Stimulated activated memory B cell treated with anti-CD40 and anti-IgM and Interleukin-4, amounts not matched to agents 10 μg/mL and 1 μg/mL and 100 μg/mL, for 72 hours (primary cell): ENCODE results near the gene C2CD2.

Source experiments
- ATAC-seq: fragments of 150-1000 bp; cut with Tn5 transposase; 2 replicates; pipeline ENCODE4 v1.10.0; 2021
- H3K27ac Mint-ChIP-seq: one replicate; pipeline ENCODE4 v1.8.0; 2022; ENCODE audit warnings: mild to moderate bottlenecking, mixed read lengths
- H3K27me3 Mint-ChIP-seq: one replicate; pipeline ENCODE4 v1.8.0; 2022; ENCODE audit warnings: mixed read lengths
- H3K36me3 Mint-ChIP-seq: one replicate; pipeline ENCODE4 v1.8.0; 2022; ENCODE audit warnings: mixed read lengths
- H3K4me1 Mint-ChIP-seq: one replicate; pipeline ENCODE4 v1.8.0; 2022; ENCODE audit warnings: mixed read lengths
- H3K4me3 Mint-ChIP-seq: one replicate; pipeline ENCODE4 v1.8.0; 2022; ENCODE audit warnings: mild to moderate bottlenecking, moderate library complexity, mixed read lengths
- H3K9me3 Mint-ChIP-seq: one replicate; pipeline ENCODE4 v1.8.0; 2022; ENCODE audit warnings: mixed read lengths

The C2CD2 gene

DNA sequence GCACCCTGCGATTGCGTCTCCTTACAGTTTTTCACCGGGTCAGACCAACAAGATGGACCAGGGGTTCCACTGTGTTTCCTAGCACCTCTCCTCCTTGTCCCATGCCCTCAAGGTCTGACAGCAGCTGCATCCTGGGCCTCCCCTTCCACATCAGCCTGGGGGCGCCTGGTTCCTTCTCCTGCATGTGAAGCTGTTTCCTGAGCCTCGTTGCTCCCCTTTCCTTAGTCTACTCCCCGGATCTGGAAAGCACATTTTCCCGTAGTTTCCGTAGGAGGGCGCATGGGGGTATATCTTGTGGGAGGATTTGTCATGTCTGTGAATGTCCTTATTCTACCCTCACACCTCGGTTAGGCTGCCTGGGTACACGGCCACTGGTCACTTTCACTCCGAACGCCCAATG lies 80.8 kb downstream of the C2CD2 start:
- H3K27me3 Mint-ChIP-seq, result no peaks in the 10 kb centered on the region
- ATAC-seq, result no peak
- H3K4me1 Mint-ChIP-seq, result peaks cover 73% of the 10 kb centered on the region
- no peak overlapping the region for H3K4me3 Mint-ChIP-seq
- H3K36me3 Mint-ChIP-seq, result peaks cover 34% of the 10 kb centered on the region
- H3K9me3 Mint-ChIP-seq, result no peaks in the 10 kb centered on the region
- no peak overlapping the region for H3K27ac Mint-ChIP-seq

DNA sequence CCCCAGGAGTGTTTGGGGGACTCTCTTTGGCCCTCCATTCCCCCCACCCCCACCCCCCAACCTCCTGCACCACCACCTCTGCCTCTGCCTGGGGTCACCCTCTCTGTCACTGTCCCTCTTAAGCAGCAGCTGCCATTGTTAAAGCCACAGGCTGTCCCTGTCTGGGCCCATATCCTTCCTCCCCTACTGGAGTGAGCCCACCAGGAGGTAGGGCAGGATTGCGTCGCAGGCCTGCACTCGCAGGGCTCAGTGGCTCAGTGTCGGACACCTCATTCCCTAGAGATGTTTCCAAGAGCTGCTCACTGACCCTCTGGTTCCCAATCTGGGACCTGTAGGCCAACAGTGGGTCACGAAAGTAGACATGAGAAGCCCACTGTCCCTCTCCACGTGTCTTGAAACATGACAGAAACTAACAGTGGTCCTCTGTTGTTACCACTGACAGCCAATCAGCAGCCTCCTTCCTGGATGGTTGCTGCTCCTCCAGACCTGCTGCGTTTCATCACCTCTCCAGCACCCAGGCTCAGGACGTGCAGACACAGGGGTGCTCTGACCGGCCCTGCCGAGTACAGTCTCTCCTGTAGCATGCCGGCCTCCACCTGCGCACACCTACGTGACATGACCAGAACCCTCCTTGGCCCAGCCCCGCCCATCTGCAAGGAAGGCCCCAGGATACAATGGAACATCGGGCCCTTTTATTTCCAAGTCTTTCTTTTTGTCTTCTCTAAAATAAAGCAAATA lies 82.4 kb downstream of the C2CD2 start:
- H3K27me3 Mint-ChIP-seq, result no peaks in the 10 kb centered on the region
- H3K36me3 Mint-ChIP-seq, result peaks cover 29% of the 10 kb centered on the region
- no peak overlapping the region for H3K27ac Mint-ChIP-seq
- no peak overlapping the region for H3K4me3 Mint-ChIP-seq
- ATAC-seq, result no peak
- H3K9me3 Mint-ChIP-seq, result no peaks in the 10 kb centered on the region
- peaks cover 68% of the 10 kb centered on the region for H3K4me1 Mint-ChIP-seq

- Mint-ChIP-seq H3K4me1 (peaks cover 69% of the 10 kb centered on the region), H3K27me3 (peaks cover 5% of the 10 kb centered on the region)
These were observed 84.0 kb downstream of the C2CD2 start for GRCh38 chr21:41869771-41870170.

DNA sequence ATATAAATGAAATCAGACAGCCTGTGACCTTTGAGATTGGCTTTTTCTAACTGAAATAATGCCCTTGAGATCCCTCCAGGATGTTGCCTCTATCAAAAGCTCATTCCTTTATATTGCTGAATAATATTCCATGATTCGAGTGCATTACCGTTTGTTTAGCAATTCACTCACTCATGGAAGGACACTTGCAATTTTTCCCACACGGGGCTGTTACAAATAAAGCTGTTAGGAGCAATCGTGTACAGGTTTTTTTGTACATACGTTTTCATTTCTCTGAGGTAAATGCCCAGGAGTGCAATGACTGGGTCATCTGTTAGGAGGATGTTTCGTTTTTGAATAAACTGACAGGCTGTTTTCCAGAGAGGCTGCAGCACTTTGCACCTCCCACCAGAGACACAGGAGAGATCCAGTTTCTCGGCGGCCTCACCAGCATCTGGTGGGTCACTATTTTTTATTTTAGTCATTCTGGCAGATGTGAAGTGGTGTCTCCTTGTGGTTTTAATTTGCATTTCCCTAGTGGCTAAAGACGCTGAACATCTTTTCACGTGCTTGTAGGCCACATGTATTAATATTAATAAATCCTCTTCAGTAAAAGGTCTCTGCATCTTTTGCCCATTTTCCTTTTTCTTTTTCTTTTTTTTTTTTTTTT lies 85.6 kb downstream of the C2CD2 start:
- Mint-ChIP-seq H3K4me3 (peak overlapping the region; percentile 41), H3K27ac (no peak overlapping the region), H3K36me3 (peaks cover 15% of the 10 kb centered on the region), H3K9me3 (no peaks in the 10 kb centered on the region), H3K27me3 (peaks cover 11% of the 10 kb centered on the region), H3K4me1 (peaks cover 70% of the 10 kb centered on the region)
- peak; percentile 75 for ATAC-seq

More at GRCh38 chr21:41869771-41870170, 84.0 kb downstream of the C2CD2 start:
- Mint-ChIP-seq H3K4me3 (no peak overlapping the region), H3K9me3 (no peaks in the 10 kb centered on the region), H3K36me3 (peaks cover 26% of the 10 kb centered on the region), H3K27ac (no peak overlapping the region)
- ATAC-seq, result no peak

GRCh38 chr21:41867313-41867712 lies 86.5 kb downstream of the C2CD2 start:
- ATAC-seq, result no peak
- Mint-ChIP-seq H3K4me3 (no peak overlapping the region), H3K36me3 (peaks cover 14% of the 10 kb centered on the region), H3K4me1 (peaks cover 78% of the 10 kb centered on the region), H3K27me3 (peaks cover 11% of the 10 kb centered on the region), H3K9me3 (no peaks in the 10 kb centered on the region), H3K27ac (no peak overlapping the region)

DNA sequence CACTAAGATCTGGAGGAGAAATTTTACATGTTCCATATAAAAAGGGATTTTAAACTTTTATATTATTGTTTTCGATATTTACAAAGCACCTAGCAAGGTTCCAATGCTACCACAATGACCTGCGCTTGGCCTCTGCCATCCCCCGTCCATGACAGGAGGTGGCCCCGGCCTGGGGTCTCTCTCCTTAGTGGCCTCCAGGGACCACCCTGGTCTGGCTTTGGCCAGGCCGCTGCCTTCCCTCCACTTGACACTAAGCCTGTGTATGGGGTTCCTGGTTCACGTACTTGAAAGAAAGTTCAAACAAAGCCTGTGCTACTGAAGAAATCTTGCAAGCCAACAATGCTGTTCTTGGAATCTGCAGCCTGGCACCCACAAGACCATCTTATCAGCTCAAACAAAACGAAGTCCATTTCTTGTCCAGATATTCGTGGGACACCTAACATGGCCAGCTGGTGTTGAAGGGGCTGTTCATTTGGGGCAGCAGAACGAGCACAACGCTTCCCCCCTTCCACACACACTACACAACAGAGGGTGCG lies 87.5 kb downstream of the C2CD2 start:
- Mint-ChIP-seq H3K36me3 (peaks cover 10% of the 10 kb centered on the region), H3K9me3 (no peaks in the 10 kb centered on the region), H3K27ac (no peak overlapping the region), H3K4me3 (no peak overlapping the region), H3K4me1 (peaks cover 83% of the 10 kb centered on the region), H3K27me3 (peaks cover 11% of the 10 kb centered on the region)
- no peak for ATAC-seq

DNA sequence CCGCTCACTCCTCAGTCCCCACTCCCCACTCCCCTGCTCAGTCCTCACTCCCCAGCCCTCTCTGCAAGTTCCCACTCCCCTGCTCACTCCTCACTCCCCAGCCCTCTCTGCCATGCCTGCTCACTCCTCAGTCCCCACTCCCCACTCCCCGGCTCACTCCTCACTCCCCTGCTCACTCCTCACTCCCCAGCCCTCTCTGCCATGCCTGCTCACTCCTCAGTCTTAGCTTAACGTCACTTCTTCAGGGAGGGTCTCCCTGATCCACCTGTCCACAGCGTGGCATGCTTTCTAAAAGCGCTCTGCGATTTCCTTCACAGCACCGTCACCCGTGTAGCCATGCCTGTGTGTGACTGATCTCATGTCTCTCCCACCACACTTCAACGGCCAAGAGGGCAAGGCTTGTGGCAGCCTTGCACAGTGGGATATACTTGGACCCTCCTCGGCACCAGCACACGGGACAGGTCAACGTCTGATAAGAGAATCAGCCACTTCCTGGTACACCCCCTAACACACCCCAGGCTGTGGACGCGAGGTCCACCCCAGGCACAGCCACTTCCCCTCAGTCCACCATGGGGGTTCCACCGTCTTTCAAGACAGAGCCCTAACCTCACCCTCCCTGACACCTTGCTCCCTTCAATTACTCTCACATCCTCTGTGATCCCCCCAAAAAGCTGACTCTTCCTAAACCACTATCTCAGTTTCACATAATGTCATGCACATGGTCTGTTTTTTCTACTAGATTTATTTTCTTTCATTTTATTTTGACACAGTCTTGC lies 88.6 kb downstream of the C2CD2 start:
- H3K4me1 Mint-ChIP-seq, result peaks cover 81% of the 10 kb centered on the region
- ATAC-seq, result peak; percentile 81

GRCh38 chr21:41864311-41865001 lies 89.4 kb downstream of the C2CD2 start:
- H3K27me3 Mint-ChIP-seq, result peaks cover 11% of the 10 kb centered on the region
- H3K4me1 Mint-ChIP-seq, result peaks cover 75% of the 10 kb centered on the region
- H3K4me3 Mint-ChIP-seq, result peak overlapping the region; percentile 73
- no peaks in the 10 kb centered on the region for H3K9me3 Mint-ChIP-seq
- peak overlapping the region; percentile 81 for H3K27ac Mint-ChIP-seq
- ATAC-seq, result no peak
- peaks cover 15% of the 10 kb centered on the region for H3K36me3 Mint-ChIP-seq

More for the DNA sequence above, 88.6 kb downstream of the C2CD2 start:
- Mint-ChIP-seq H3K36me3 (peaks cover 10% of the 10 kb centered on the region), H3K27me3 (peaks cover 11% of the 10 kb centered on the region), H3K4me3 (peak overlapping the region; percentile 73), H3K9me3 (no peaks in the 10 kb centered on the region), H3K27ac (peak overlapping the region; percentile 81)

- peaks cover 11% of the 10 kb centered on the region for H3K27me3 Mint-ChIP-seq
- peaks cover 66% of the 10 kb centered on the region for H3K4me1 Mint-ChIP-seq
- no peak for ATAC-seq
- H3K4me3 Mint-ChIP-seq, result peak overlapping the region; percentile 2
- H3K36me3 Mint-ChIP-seq, result peaks cover 22% of the 10 kb centered on the region
- no peaks in the 10 kb centered on the region for H3K9me3 Mint-ChIP-seq
- H3K27ac Mint-ChIP-seq, result peak overlapping the region; percentile 81
These were observed 90.4 kb downstream of the C2CD2 start for GRCh38 chr21:41863439-41863740.

GRCh38 chr21:41861987-41862386 lies 91.8 kb downstream of the C2CD2 start:
- Mint-ChIP-seq H3K27me3 (peaks cover 11% of the 10 kb centered on the region), H3K27ac (peak overlapping the region; percentile 81), H3K9me3 (no peaks in the 10 kb centered on the region), H3K36me3 (peaks cover 34% of the 10 kb centered on the region), H3K4me1 (peaks cover 56% of the 10 kb centered on the region), H3K4me3 (no peak overlapping the region)
- no peak for ATAC-seq

GRCh38 chr21:41861255-41861654 lies 92.6 kb downstream of the C2CD2 start:
- peak overlapping the region; percentile 81 for H3K27ac Mint-ChIP-seq
- peaks cover 49% of the 10 kb centered on the region for H3K4me1 Mint-ChIP-seq
- H3K36me3 Mint-ChIP-seq, result peaks cover 40% of the 10 kb centered on the region
- H3K4me3 Mint-ChIP-seq, result no peak overlapping the region
- no peak for ATAC-seq
- H3K9me3 Mint-ChIP-seq, result no peaks in the 10 kb centered on the region
- peaks cover 11% of the 10 kb centered on the region for H3K27me3 Mint-ChIP-seq

DNA sequence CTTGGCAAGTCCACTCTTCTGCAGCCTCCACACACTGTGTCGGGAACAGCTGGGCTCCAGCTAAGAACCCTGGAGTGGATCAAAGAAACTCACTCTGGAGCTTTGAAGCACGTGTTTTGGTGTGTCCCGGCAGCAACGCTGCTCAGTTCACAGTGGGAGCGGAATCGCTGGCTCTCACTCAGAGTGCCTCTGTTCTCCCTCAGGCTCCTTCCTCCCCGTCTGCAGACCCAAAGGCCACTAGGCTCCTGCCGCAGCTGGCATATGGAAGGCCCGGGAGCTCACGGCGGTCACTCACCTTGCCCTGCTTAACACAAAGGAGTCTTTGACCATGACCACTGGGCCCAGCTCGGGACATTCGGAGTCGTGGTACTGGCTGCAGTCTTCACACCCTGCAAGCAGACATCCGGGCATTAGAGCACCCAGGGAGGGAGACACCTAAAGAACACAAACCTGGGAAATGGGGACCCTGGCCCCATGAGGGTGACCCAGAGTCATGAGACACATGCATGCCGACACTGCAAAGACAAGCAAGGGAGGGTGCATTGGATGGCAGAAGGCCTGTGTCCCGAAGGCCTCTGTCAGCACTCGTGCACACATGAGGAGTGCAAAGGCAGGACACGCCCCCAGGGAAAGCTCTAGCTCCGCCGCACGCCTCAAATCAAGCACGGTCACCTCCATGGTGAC lies 94.4 kb downstream of the C2CD2 start:
- H3K36me3 Mint-ChIP-seq, result peaks cover 44% of the 10 kb centered on the region
- H3K27me3 Mint-ChIP-seq, result peaks cover 3% of the 10 kb centered on the region
- H3K4me3 Mint-ChIP-seq, result no peak overlapping the region
- ATAC-seq, result no peak
- peaks cover 31% of the 10 kb centered on the region for H3K4me1 Mint-ChIP-seq
- no peaks in the 10 kb centered on the region for H3K9me3 Mint-ChIP-seq
- H3K27ac Mint-ChIP-seq, result no peak overlapping the region

DNA sequence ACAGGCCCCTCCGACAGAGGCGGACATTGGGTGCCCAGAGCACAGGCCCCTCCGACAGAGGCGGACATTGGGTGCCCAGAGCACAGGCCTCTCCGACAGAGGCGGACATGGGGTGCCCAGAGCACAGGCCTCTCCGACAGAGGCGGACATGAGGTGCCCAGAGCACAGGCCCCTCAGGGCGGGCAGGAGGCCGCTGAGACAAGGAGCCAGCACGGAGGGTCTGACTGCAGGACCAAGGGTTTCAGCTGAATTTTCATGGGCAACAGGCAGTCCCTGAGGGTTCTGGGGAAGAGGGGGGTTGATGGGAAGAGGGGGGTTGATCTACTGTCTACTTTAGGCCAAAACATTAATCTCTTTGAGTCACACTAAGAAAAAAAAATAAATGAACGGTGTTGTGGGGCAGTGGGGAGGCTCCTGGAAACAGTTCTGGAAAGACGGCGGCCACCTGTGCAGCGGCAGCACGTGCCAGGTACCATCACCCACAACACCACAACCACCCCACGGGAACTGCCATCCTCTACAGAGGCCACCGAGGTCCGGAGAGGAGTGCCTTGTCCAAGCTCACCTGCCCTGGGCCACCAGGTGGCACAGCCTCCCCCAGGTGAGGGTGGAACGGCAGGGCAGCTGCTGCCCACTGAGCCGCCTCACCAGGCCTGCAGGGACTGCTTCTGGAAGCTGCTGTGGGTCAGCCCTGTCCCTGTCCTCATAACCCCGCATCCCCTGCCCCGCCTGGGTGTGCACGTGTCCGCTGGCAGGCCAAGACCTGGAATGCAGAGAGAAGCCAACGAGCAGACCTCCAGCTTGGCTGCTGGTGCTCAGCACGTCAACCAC lies 95.1 kb downstream of the C2CD2 start:
- Mint-ChIP-seq H3K4me1 (peaks cover 25% of the 10 kb centered on the region), H3K36me3 (peaks cover 51% of the 10 kb centered on the region), H3K27me3 (no peaks in the 10 kb centered on the region), H3K27ac (no peak overlapping the region), H3K4me3 (no peak overlapping the region), H3K9me3 (no peaks in the 10 kb centered on the region)
- ATAC-seq, result no peak
